Parathyroid adenoma (tissue), 2 donors: ENCODE data around the gene SFXN1.

ENCODE experiments used
- H2AFZ ChIP-seq: fragments of 300-600 bp; sonication (generic); one replicate; pipeline ENCODE4 v1.7.0; 2017; ENCODE audit warnings: antibody characterized with exemption, mild to moderate bottlenecking
- H3K27ac ChIP-seq: fragments of 300-600 bp; sonication (generic); one replicate; pipeline ENCODE4 v1.7.0; 2017
- H3K27me3 ChIP-seq: fragments of 300-600 bp; sonication (generic); one replicate; pipeline ENCODE4 v1.7.0; 2017; ENCODE audit warnings: low read length; ENCODE audit not compliant: control insufficient read depth, insufficient read depth
- H3K36me3 ChIP-seq: fragments of 300-600 bp; sonication (generic); one replicate; pipeline ENCODE4 v1.7.0; 2017; ENCODE audit warnings: low read length; ENCODE audit not compliant: control insufficient read depth, insufficient read depth
- H3K4me1 ChIP-seq: fragments of 300-600 bp; sonication (generic); one replicate; pipeline ENCODE4 v1.7.0; 2017; ENCODE audit warnings: control low read depth
- H3K4me2 ChIP-seq: fragments of 300-600 bp; sonication (generic); one replicate; pipeline ENCODE4 v1.7.0; 2017; ENCODE audit warnings: low read length
- H3K4me3 ChIP-seq: fragments of 300-600 bp; sonication (generic); one replicate; pipeline ENCODE4 v1.7.0; 2017; ENCODE audit warnings: low read depth, low read length
- H3K79me2 ChIP-seq: fragments of 300-600 bp; sonication (generic); one replicate; pipeline ENCODE4 v1.7.0; 2017; ENCODE audit warnings: control low read depth
- H3K9ac ChIP-seq: fragments of 300-600 bp; sonication (generic); one replicate; pipeline ENCODE4 v1.7.0; 2017; ENCODE audit warnings: mild to moderate bottlenecking
- H3K9me3 ChIP-seq: fragments of 300-600 bp; sonication (generic); one replicate; pipeline ENCODE4 v1.7.0; 2017; ENCODE audit warnings: low read length; ENCODE audit not compliant: control insufficient read depth
- TF ChIP-seq, protein P1 (sequence below): fragments of 300-600 bp; sonication (generic); IDR thresholded peaks from one replicate; pipeline ENCODE4 v1.7.0; 2017; ENCODE audit warnings: antibody characterized with exemption, mild to moderate bottlenecking
- donor health status: primary hyperparathyroidism.

SFXN1 gene

DNA sequence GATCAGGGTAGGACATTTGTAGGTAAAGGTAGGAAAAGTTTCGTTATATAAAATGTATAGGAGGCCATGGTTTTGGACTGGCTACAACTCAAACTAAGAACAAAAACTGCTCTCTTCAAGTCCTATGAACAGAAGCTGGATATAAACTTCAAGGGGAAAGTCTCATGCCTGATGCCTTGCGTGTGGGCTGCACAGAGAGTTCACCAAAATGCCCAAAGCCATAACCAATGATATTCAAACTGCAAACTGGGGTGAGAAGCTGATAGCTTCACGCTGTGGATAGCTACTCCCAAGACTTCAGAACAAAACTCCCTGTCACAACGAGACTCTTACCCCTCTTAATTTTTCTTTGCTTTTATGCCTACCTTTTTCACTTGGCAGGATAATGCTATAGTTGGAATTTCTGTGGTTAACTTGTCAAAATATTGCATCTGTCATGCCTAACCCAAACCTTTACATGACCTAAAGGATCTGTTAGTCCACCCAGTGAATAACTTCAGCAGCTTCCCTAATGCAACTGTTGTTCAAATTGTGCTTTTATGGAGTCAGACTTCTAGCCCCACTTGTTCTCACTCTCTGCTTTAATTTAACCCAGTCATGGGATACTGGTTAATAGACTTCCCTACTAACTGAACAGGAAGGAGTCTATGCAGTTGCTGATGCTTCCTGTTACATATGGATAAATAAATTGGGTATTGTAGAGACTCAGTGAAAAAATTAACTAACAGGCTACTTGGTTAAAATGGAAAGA, 71.9 kb downstream of the SFXN1 start:
- Histone ChIP-seq H3K27me3 (no peaks in the 10 kb centered on the region), H2AFZ (no peak overlapping the region)

GRCh38 chr5:175551266-175551665, 72.9 kb downstream of the SFXN1 start:
- Histone ChIP-seq H2AFZ (no peak overlapping the region), H3K36me3 (no peaks in the 10 kb centered on the region), H3K4me2 (peak overlapping the region; percentile 26), H3K27ac (no peak overlapping the region), H3K9me3 (no peaks in the 10 kb centered on the region), H3K4me3 (no peak overlapping the region), H3K9ac (no peak overlapping the region), H3K27me3 (no peaks in the 10 kb centered on the region), H3K79me2 (no peaks in the 10 kb centered on the region), H3K4me1 (no peaks in the 10 kb centered on the region)
- TF ChIP-seq, protein P1, sequence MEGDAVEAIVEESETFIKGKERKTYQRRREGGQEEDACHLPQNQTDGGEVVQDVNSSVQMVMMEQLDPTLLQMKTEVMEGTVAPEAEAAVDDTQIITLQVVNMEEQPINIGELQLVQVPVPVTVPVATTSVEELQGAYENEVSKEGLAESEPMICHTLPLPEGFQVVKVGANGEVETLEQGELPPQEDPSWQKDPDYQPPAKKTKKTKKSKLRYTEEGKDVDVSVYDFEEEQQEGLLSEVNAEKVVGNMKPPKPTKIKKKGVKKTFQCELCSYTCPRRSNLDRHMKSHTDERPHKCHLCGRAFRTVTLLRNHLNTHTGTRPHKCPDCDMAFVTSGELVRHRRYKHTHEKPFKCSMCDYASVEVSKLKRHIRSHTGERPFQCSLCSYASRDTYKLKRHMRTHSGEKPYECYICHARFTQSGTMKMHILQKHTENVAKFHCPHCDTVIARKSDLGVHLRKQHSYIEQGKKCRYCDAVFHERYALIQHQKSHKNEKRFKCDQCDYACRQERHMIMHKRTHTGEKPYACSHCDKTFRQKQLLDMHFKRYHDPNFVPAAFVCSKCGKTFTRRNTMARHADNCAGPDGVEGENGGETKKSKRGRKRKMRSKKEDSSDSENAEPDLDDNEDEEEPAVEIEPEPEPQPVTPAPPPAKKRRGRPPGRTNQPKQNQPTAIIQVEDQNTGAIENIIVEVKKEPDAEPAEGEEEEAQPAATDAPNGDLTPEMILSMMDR: no peak

More for the DNA sequence above, 71.9 kb downstream of the SFXN1 start:
- H3K4me3 ChIP-seq: no peak overlapping the region
- no peaks in the 10 kb centered on the region for H3K36me3 ChIP-seq
- H3K27ac ChIP-seq: no peak overlapping the region
- H3K9ac ChIP-seq: no peak overlapping the region
- H3K9me3 ChIP-seq: no peaks in the 10 kb centered on the region
- no peak overlapping the region for H3K4me2 ChIP-seq
- no peaks in the 10 kb centered on the region for H3K4me1 ChIP-seq
- no peaks in the 10 kb centered on the region for H3K79me2 ChIP-seq
- TF ChIP-seq, protein P1: no peak

DNA sequence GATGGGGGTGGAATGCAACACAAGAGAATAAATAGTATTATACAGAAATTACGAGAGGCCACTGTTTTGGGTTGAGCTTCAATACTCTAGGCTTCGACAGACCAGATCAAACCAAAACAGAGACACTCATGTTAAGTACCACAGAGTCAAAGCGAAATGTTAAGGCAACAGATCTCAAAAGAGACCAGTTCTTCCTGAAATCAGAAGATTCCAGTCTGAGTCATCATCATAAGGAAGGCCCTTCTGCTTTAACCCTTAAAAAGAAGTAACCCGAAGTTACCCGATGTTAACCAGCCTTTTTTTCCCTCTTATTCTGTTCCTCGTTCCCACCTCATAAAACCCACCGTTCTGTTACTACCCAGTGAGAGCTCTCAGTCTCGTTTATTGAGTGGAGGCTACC, 75.9 kb downstream of the SFXN1 start:
- TF ChIP-seq, protein P1: no peak
- Histone ChIP-seq H3K27ac (no peak overlapping the region), H3K9ac (no peak overlapping the region), H3K79me2 (no peaks in the 10 kb centered on the region), H3K4me1 (no peaks in the 10 kb centered on the region), H3K36me3 (no peaks in the 10 kb centered on the region), H2AFZ (no peak overlapping the region), H3K4me2 (no peak overlapping the region), H3K4me3 (no peak overlapping the region), H3K9me3 (no peaks in the 10 kb centered on the region), H3K27me3 (no peaks in the 10 kb centered on the region)

GRCh38 chr5:175555168-175555785, 76.9 kb downstream of the SFXN1 start:
- no peak overlapping the region for H3K4me3 ChIP-seq
- no peak overlapping the region for H3K9ac ChIP-seq
- no peak overlapping the region for H2AFZ ChIP-seq
- no peaks in the 10 kb centered on the region for H3K79me2 ChIP-seq
- no peaks in the 10 kb centered on the region for H3K9me3 ChIP-seq
- no peak overlapping the region for H3K4me2 ChIP-seq
- TF ChIP-seq, protein P1: no peak
- no peaks in the 10 kb centered on the region for H3K4me1 ChIP-seq
- H3K36me3 ChIP-seq: no peaks in the 10 kb centered on the region
- H3K27ac ChIP-seq: no peak overlapping the region
- no peaks in the 10 kb centered on the region for H3K27me3 ChIP-seq

DNA sequence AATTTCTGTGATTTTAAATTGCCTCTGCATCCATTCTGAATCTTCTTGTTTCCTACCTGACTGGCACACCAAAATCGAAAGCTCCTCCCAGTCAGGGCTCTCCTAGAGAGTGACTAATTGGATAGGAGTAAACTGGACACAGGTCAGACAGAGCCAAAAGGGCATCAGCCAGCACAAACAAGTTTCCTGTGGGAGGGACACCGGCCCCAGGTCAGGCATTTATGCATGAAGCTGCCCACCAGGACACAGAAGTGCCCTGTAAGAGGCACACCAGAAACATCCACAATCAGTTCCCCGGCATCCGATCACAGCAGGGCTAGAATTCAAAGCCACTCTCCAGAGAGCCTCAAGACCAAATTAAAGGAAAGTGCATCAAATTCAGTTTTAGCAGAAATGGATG, 78.4 kb downstream of the SFXN1 start:
- no peak overlapping the region for H3K4me3 ChIP-seq
- TF ChIP-seq, protein P1: no peak
- no peaks in the 10 kb centered on the region for H3K9me3 ChIP-seq
- no peaks in the 10 kb centered on the region for H3K79me2 ChIP-seq
- H3K36me3 ChIP-seq: no peaks in the 10 kb centered on the region
- no peak overlapping the region for H3K4me2 ChIP-seq
- H3K9ac ChIP-seq: no peak overlapping the region
- H3K4me1 ChIP-seq: no peaks in the 10 kb centered on the region
- no peak overlapping the region for H3K27ac ChIP-seq
- H2AFZ ChIP-seq: no peak overlapping the region
- H3K27me3 ChIP-seq: no peaks in the 10 kb centered on the region
